ENCODE measurements around the gene MUC4. TPM values are rescaled to one million over a fixed set of nuclear protein-coding genes. Genes with fewer than 3 reads are reported as not detected.

MUC4 gene
- total and polyA plus RNA-seq, 5 donors from 2014 or later, result not detected

DNA sequence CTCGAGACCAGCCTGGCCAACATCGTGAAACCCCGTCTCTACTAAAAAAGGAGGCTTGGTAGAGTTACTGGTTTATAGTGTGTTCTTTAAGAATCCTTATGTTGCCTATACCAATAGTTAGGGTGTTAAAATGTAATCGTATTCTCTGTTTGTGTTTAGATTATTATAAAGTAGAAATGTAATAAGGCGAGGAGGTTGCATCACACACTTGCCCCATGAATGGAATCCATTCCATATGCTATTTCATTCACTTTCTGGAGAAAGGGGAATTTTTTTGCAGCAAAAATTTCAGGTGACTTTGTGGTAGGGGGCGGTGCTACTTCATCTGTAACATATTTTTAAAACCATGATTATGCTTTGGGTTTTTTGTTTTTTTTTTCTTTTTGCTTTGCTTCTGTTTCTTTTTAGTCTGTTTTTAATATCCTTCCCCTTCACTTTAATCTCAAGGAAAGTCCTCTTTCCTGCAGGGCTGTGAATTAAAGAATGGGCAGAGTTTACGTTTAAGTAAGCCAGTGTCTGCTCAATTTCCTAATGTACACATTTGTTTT is 33.0 kb upstream of the MUC4 start:
- Mint-ChIP-seq H3K9me3 (no peaks in the 10 kb centered on the region), H3K27ac (peak overlapping the region in 1 of 3 donors; percentile 53), H3K4me1 (peaks cover 0 to 6% (median 1%) of the 10 kb centered on the region in 4 donors), H3K4me3 (no peak overlapping the region), H3K27me3 (peaks cover 10% of the 10 kb centered on the region), H3K36me3 (no peaks in the 10 kb centered on the region)
- DNase-seq (no peak), ATAC-seq (ENCODE audit: low read depth in 2 of 2) (no peak)
- no peaks in the 10 kb centered on the region for H3K4me1 ChIP-seq (ENCODE audit: control insufficient read depth, insufficient read depth, low read length, poor library complexity, severe bottlenecking)
- no peak overlapping the region for H3K4me3 ChIP-seq (ENCODE audit: low read depth, low read length)
- no peak overlapping the region for H3K27ac ChIP-seq (ENCODE audit: insufficient read depth, low read length, poor library complexity, severe bottlenecking)
- H3K9me3 ChIP-seq (ENCODE audit: control insufficient read depth in 2 of 2, low read length in 2 of 2), result no peaks in the 10 kb centered on the region
- H3K36me3 ChIP-seq (ENCODE audit: control insufficient read depth, insufficient read depth, low read length), result no peaks in the 10 kb centered on the region
- H3K27me3 ChIP-seq (ENCODE audit: control insufficient read depth, insufficient read depth, low read length), result no peaks in the 10 kb centered on the region

DNA sequence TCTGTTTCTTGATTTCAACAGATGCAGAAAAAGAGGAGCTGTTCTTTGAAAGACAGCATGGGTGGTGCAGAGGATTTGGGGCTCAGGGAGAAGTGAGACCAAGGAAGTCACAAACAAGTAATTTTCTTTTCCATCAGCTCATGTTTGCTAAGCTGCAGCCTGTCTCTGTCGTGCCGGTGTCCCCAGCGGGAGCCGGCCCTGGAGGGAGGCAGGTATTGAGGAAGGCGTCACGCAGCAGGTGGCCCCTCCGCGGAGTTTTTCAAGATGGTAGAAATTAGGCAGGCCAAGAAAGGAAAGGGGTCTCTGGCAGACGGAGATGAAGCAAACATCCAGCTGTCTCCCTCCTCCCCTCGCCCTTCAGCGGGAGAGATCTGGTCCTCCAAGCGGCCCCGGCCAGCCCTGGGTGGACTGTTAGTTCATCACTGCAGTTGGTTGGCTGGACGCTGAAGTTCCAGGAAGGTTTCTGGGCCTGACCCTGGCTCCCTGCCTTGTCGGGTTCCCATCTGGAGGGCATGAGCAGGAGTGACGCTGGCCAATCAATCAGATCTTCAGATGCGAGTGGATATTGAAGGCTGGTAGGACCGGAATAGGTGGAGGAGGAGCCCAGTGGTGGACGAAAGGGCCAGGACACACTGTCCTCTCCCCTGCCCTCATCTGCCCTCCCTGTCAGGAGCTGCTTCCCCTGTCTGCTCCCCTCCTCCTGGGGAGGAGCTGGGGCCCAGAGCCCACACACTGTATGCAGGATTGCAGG is 27.7 kb upstream of the MUC4 start:
- Histone ChIP-seq H3K4me1 (ENCODE audit: control insufficient read depth, insufficient read depth, low read length, poor library complexity, severe bottlenecking) (no peaks in the 10 kb centered on the region), H3K36me3 (ENCODE audit: control insufficient read depth, insufficient read depth, low read length) (no peaks in the 10 kb centered on the region), H3K9me3 (ENCODE audit: control insufficient read depth in 2 of 2, low read length in 2 of 2) (no peaks in the 10 kb centered on the region), H3K4me3 (ENCODE audit: low read depth, low read length) (no peak overlapping the region), H3K27ac (ENCODE audit: insufficient read depth, low read length, poor library complexity, severe bottlenecking) (no peak overlapping the region), H3K27me3 (ENCODE audit: control insufficient read depth, insufficient read depth, low read length) (no peaks in the 10 kb centered on the region)
- Mint-ChIP-seq H3K27ac (no peak overlapping the region), H3K36me3 (no peaks in the 10 kb centered on the region), H3K4me1 (no peaks in the 10 kb centered on the region), H3K9me3 (peaks cover 0 to 2% (median 0%) of the 10 kb centered on the region in 7 donors), H3K27me3 (peaks cover 12% of the 10 kb centered on the region), H3K4me3 (no peak overlapping the region)
- DNase-seq (no peak), ATAC-seq (ENCODE audit: low read depth in 2 of 2) (no peak)

DNA sequence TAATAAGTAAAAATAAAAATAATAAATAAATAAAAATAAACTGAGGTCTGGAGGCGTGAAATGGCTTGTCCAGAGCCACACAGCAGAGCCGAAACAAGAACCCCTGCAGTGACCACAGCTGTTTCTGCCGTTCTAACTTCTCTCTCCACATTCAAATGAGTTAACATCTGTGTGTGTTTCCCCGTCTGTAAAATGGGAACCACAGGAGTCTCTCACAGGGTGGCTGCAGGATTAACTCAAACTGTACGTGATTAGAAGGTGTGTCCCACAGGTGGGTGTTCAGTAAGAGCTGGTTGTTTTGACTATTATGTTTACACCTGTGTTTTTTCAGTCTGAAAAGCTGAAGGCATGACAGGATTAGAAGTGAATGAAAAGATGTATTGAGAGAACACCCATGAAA is 27.0 kb upstream of the MUC4 start:
- H3K4me1 ChIP-seq (ENCODE audit: control insufficient read depth, insufficient read depth, low read length, poor library complexity, severe bottlenecking), result no peaks in the 10 kb centered on the region
- no peak overlapping the region for H3K27ac ChIP-seq (ENCODE audit: insufficient read depth, low read length, poor library complexity, severe bottlenecking)
- Mint-ChIP-seq H3K36me3 (no peaks in the 10 kb centered on the region), H3K9me3 (peaks cover 0 to 2% (median 0%) of the 10 kb centered on the region in 7 donors), H3K4me1 (no peaks in the 10 kb centered on the region), H3K4me3 (no peak overlapping the region), H3K27me3 (peaks cover 12% of the 10 kb centered on the region), H3K27ac (peak overlapping the region in 1 of 3 donors; percentile 71)
- no peaks in the 10 kb centered on the region for H3K9me3 ChIP-seq (ENCODE audit: control insufficient read depth in 2 of 2, low read length in 2 of 2)
- H3K4me3 ChIP-seq (ENCODE audit: low read depth, low read length), result no peak overlapping the region
- ATAC-seq (ENCODE audit: low read depth in 2 of 2), result no peak
- no peaks in the 10 kb centered on the region for H3K36me3 ChIP-seq (ENCODE audit: control insufficient read depth, insufficient read depth, low read length)
- DNase-seq, result no peak
- no peaks in the 10 kb centered on the region for H3K27me3 ChIP-seq (ENCODE audit: control insufficient read depth, insufficient read depth, low read length)

DNA sequence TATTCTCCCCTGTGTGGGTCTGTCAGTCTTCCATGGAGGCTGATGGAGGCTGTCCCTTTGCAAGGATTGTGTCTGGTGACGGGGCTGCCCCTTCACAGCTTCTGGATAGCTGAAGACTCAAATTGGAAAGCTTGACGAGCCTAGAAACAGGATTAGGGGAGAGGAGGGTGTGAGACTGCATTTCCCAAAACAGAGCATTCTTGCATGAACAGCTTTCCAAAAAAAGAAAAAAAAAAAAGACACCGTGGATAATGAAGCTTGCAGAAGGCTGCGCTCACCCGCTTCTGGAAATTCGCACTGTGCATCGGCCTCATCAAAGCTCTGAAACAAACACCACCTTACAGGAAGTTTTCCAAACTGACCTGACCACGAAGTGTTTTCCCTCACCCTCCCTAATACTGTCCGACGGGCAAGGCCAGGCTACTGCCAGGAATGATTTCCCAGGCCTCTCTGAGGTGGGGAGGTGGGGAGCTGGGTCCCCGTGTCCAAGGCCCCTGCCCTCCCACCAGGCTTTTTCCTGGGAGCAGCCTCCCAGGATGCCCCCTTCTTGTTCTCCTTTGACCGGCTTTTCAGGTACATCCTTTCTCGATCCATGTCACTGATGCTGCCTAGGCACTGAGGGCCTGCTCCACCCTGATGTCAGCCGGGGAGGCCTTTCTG is 24.9 kb upstream of the MUC4 start:
- no peaks in the 10 kb centered on the region for H3K27me3 ChIP-seq (ENCODE audit: control insufficient read depth, insufficient read depth, low read length)
- H3K27ac Mint-ChIP-seq, result peak overlapping the region in 1 of 3 donors; percentile 44
- peaks cover 9% of the 10 kb centered on the region for H3K27me3 Mint-ChIP-seq
- H3K9me3 ChIP-seq (ENCODE audit: control insufficient read depth in 2 of 2, low read length in 2 of 2), result no peaks in the 10 kb centered on the region
- H3K9me3 Mint-ChIP-seq, result peaks cover 0 to 2% (median 0%) of the 10 kb centered on the region in 7 donors
- H3K36me3 ChIP-seq (ENCODE audit: control insufficient read depth, insufficient read depth, low read length), result no peaks in the 10 kb centered on the region
- no peak for ATAC-seq (ENCODE audit: low read depth in 2 of 2)
- DNase-seq, result no peak
- no peaks in the 10 kb centered on the region for H3K4me1 Mint-ChIP-seq
- H3K4me3 ChIP-seq (ENCODE audit: low read depth, low read length), result no peak overlapping the region
- H3K4me1 ChIP-seq (ENCODE audit: control insufficient read depth, insufficient read depth, low read length, poor library complexity, severe bottlenecking), result no peaks in the 10 kb centered on the region
- H3K4me3 Mint-ChIP-seq, result no peak overlapping the region
- no peaks in the 10 kb centered on the region for H3K36me3 Mint-ChIP-seq
- no peak overlapping the region for H3K27ac ChIP-seq (ENCODE audit: insufficient read depth, low read length, poor library complexity, severe bottlenecking)

DNA sequence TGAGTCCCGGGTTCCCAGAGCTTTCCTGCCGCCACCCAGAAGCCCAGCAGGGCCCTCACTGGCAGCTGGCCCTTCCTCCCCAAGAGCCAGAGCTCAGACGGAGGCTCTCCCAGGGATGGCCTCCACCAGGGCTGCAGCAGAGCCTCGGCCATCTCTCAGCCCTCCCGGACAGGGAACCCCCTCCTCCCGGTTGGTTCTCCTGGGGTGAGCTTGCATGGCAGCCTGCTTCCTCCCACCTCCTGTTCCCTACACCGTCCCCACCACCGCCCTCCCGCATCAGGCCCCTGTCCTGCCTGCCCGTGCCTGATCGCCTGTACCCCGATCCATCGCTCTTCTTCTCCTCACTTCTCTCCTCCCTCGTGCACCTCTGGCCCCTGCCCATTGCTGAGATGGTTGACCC is 24.1 kb upstream of the MUC4 start:
- Histone ChIP-seq H3K4me1 (ENCODE audit: control insufficient read depth, insufficient read depth, low read length, poor library complexity, severe bottlenecking) (no peaks in the 10 kb centered on the region), H3K9me3 (ENCODE audit: control insufficient read depth in 2 of 2, low read length in 2 of 2) (no peaks in the 10 kb centered on the region), H3K27ac (ENCODE audit: insufficient read depth, low read length, poor library complexity, severe bottlenecking) (no peak overlapping the region), H3K27me3 (ENCODE audit: control insufficient read depth, insufficient read depth, low read length) (no peaks in the 10 kb centered on the region), H3K36me3 (ENCODE audit: control insufficient read depth, insufficient read depth, low read length) (no peaks in the 10 kb centered on the region), H3K4me3 (ENCODE audit: low read depth, low read length) (no peak overlapping the region)
- no peaks in the 10 kb centered on the region for H3K36me3 Mint-ChIP-seq
- H3K4me3 Mint-ChIP-seq, result no peak overlapping the region
- peaks cover 9% of the 10 kb centered on the region for H3K27me3 Mint-ChIP-seq
- no peaks in the 10 kb centered on the region for H3K4me1 Mint-ChIP-seq
- no peak overlapping the region for H3K27ac Mint-ChIP-seq
- no peak for ATAC-seq (ENCODE audit: low read depth in 2 of 2)
- DNase-seq, result no peak
- peaks cover 0 to 2% (median 0%) of the 10 kb centered on the region in 7 donors for H3K9me3 Mint-ChIP-seq

DNA sequence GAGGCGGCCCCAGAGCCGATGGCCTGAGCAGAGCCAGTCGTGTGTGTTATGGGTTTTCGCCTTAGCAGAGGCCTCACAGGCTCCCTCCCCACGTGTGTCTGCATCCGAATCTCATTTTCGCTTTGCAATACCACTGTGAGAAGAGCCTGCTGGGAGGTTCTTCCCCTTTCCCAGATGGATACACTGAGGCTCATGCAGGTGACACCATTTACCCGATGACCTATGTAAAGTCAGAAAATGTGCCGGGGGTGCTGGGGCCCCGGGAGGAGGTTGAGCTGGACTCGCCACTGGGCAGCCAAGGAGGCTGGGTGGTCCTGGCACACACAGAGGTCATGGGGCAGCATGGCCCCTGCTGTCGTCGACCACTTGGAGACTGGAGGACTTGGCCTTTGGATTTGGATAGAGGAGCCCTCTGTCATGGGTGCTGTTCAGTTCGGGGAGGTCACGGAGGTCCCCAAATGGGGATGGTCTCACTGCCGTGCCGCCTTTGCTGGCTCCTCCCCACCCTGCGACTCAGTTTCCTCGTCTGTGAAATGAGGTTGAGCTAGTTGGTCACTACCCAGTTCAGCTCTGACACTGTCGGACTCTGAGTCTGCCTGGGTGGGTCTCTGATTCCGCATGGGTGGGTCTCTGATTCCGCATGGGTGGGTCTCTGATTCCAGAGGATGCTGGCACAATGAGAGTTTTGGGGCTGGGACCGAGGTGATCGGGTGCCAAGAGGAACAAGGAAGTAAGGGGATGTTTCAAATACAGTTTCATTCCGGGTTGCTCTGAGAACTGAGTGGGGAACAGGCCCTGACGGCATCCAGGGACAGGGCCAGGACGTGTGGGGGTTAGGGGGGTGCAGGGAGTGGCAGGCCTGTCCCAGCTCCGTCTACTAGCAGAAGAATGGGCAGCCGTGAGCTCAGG is 23.2 kb upstream of the MUC4 start:
- Histone ChIP-seq H3K36me3 (ENCODE audit: control insufficient read depth, insufficient read depth, low read length) (no peaks in the 10 kb centered on the region), H3K27ac (ENCODE audit: insufficient read depth, low read length, poor library complexity, severe bottlenecking) (no peak overlapping the region), H3K9me3 (ENCODE audit: control insufficient read depth in 2 of 2, low read length in 2 of 2) (no peaks in the 10 kb centered on the region), H3K4me3 (ENCODE audit: low read depth, low read length) (no peak overlapping the region), H3K4me1 (ENCODE audit: control insufficient read depth, insufficient read depth, low read length, poor library complexity, severe bottlenecking) (no peaks in the 10 kb centered on the region), H3K27me3 (ENCODE audit: control insufficient read depth, insufficient read depth, low read length) (no peaks in the 10 kb centered on the region)
- H3K27me3 Mint-ChIP-seq, result peaks cover 9% of the 10 kb centered on the region
- H3K4me3 Mint-ChIP-seq, result no peak overlapping the region
- H3K27ac Mint-ChIP-seq, result peak overlapping the region in 1 of 3 donors; percentile 60
- H3K4me1 Mint-ChIP-seq, result no peaks in the 10 kb centered on the region
- peaks cover 0 to 2% (median 0%) of the 10 kb centered on the region in 7 donors for H3K9me3 Mint-ChIP-seq
- ATAC-seq (ENCODE audit: low read depth in 2 of 2), result no peak
- no peak for DNase-seq
- no peaks in the 10 kb centered on the region for H3K36me3 Mint-ChIP-seq

DNA sequence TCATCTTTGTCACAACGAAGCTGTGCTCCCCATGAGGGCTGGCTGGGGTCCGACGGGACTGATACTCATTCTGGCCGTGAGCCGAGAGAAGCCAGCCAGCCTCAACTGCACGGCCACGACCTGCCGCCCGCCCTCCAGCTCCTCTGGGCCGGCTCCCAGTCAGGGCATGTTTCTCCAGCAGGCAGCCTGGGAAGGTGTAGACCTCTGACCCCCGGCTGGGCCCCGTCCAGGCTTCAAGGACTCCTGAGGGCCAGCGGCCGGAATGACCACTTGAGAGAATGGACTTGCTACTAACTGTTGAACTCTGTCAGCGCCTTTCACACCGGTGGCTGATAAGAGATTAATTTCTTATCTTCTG is 18.1 kb upstream of the MUC4 start:
- ATAC-seq (ENCODE audit: low read depth in 2 of 2), result no peak
- no peaks in the 10 kb centered on the region for H3K9me3 Mint-ChIP-seq
- H3K27ac Mint-ChIP-seq, result no peak overlapping the region
- no peak overlapping the region for H3K27ac ChIP-seq (ENCODE audit: insufficient read depth, low read length, poor library complexity, severe bottlenecking)
- H3K36me3 ChIP-seq (ENCODE audit: control insufficient read depth, insufficient read depth, low read length), result no peaks in the 10 kb centered on the region
- H3K27me3 ChIP-seq (ENCODE audit: control insufficient read depth, insufficient read depth, low read length), result no peaks in the 10 kb centered on the region
- no peaks in the 10 kb centered on the region for H3K4me1 Mint-ChIP-seq
- DNase-seq, result no peak
- no peaks in the 10 kb centered on the region for H3K9me3 ChIP-seq (ENCODE audit: control insufficient read depth in 2 of 2, low read length in 2 of 2)
- no peak overlapping the region for H3K4me3 Mint-ChIP-seq
- H3K4me1 ChIP-seq (ENCODE audit: control insufficient read depth, insufficient read depth, low read length, poor library complexity, severe bottlenecking), result no peaks in the 10 kb centered on the region
- no peak overlapping the region for H3K4me3 ChIP-seq (ENCODE audit: low read depth, low read length)
- no peaks in the 10 kb centered on the region for H3K27me3 Mint-ChIP-seq
- H3K36me3 Mint-ChIP-seq, result no peaks in the 10 kb centered on the region

Measured in CD4-positive, CD25-positive, alpha-beta regulatory T cell (primary cell).